HG02981 (cell line): ENCODE data around the gene SYT9.
A peak's percentile ranks its signal among the peaks of the same experiment; 100 is the strongest.

Experiments used
- ATAC-seq: cut with Tn5 transposase; IDR thresholded peaks from one replicate; pipeline ENCODE4 v1.9.1; 2021; ENCODE audit warnings: mild to moderate bottlenecking, moderate library complexity; ENCODE audit not compliant: unreplicated experiment

The SYT9 gene, protein sequence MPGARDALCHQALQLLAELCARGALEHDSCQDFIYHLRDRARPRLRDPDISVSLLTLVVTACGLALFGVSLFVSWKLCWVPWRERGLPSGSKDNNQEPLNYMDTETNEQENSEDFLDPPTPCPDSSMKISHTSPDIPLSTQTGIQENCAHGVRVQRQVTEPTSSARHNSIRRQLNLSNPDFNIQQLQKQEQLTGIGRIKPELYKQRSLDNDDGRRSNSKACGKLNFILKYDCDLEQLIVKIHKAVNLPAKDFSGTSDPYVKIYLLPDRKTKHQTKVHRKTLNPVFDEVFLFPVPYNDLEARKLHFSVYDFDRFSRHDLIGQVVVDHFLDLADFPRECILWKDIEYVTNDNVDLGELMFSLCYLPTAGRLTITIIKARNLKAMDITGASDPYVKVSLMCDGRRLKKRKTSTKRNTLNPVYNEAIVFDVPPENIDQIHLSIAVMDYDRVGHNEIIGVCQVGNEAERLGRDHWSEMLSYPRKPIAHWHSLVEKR

DNA sequence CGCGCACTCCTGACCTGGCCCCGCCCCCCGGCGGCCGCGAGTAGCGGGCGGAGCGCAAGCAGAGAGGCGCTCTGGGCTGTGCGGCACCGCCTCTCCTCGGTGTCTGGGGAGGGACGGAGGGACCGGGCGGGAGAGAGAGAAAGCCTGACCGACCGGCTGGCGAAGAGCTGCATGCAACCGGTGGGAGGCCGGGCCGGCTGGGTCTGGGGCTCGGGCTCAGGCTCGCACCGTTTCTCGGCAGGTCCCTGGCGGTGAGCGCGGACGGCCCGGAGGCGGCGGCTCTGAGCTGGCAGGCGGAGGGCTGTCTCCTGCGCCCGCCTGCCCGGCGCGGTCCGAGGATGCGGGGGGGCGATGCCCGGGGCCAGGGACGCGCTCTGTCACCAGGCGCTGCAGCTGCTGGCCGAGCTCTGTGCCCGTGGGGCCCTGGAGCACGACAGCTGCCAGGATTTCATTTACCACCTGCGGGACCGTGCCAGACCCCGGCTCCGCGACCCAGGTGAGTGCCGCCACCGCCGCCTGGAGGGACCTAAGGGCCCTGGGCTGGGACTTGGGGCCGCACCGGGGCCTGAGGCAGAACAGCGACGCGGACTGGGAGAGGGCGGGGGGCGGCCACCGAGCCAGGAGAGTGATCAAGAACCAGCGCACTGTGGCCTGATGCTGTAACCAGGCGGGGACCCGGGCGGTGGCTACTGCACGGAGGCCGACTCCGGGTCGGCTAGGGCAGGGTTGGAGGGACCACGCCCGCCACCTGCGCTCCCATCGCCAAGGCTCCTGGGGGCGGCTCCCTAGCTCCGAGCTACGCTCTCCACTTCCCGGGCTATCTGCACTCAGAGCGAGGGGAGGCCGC lies at the start of gene SYT9:
Gene SYT9 (plus strand): TSS at position 69 of the 847 bp plus-strand sequence. CDS start 283 bp downstream, at position 352.
- ATAC-seq: peak; percentile 60

GRCh38 chr11:7202412-7202811 lies 49.3 kb upstream of the SYT9 start:
- ATAC-seq: no peak

DNA sequence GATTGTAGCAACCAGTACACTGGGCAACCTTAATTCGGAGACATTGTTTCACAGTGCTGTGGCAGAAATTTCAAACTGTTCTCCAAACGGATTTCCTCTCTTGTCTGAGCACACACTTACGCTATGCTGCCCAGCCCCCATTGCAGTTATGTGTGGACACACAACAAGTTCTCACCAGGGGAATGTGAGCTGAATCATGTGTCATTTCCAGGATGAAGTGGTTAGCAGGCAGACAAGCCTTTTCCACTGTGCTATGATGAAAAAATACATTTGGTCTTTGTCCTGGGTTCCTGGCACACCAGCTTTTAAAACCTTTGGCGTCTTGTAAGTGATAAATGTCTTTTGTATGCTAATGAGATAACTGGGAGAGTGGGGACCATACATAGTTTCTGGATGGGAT lies 46.9 kb upstream of the SYT9 start:
- no peak for ATAC-seq

DNA sequence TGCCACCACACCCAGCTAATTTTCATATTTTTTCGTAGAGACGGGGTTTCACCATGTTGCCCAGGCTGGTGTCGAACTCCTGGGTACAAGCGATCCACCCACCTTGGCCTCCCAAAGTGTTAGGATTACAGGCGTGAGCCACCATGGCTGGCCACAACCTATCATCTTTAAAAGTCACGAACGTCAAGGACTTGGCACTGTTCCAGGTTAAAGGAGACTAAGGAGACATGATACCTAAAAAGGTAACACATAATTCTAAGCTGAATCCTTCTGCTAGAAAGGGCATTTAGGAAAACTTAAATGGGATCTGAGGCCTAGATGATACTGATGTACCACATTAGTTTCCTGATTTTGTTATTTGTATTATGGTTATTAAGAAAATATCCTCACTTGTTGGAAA lies 43.3 kb upstream of the SYT9 start:
- no peak for ATAC-seq

GRCh38 chr11:7219491-7219890 lies 32.2 kb upstream of the SYT9 start:
- ATAC-seq: no peak

DNA sequence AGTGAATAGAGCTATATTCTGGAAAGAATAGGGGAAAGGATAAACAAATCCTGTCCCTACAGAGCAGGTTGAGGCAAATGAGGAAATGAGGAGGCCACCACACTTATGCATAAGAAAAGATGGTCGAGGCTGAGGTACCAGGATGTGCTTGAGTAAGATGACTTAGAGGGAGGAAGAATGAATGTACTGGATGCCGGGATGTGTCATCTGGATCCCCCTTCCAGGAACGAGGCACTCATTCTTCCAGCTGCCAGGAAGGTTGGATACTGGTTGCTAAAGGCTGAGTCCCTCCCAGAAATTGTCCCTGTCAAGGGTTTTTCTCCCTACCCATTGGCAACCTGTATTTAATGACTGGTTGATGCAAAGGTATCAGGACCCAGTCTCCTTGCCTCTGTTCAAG lies 31.1 kb upstream of the SYT9 start:
- ATAC-seq: no peak

GRCh38 chr11:7222619-7223018 lies 29.1 kb upstream of the SYT9 start:
- ATAC-seq: no peak

GRCh38 chr11:7239877-7240276 lies 11.8 kb upstream of the SYT9 start:
- ATAC-seq: no peak

DNA sequence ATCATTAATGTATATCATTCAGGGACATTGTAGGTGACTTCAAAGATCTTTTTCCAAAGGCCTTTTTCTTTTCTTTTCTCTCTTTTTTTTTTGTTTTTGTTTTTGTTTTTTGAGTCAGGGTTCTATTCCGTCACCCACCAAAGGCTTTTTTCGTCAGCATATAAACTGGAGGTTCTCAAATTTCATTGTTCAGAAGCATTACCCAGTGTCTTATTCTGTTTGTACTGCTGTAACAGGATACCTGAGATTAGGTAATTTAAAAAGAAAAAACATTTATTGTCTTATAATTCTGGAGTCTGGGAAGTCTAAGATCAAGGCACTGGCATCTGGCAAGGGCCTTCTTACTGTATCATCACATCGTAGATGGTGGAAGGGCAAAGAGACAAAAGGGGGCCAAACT lies 6.4 kb upstream of the SYT9 start:
- no peak for ATAC-seq

GRCh38 chr11:7246179-7246578 lies 5.5 kb upstream of the SYT9 start:
- ATAC-seq: no peak

GRCh38 chr11:7250166-7250565 lies 1.5 kb upstream of the SYT9 start:
- ATAC-seq: no peak

DNA sequence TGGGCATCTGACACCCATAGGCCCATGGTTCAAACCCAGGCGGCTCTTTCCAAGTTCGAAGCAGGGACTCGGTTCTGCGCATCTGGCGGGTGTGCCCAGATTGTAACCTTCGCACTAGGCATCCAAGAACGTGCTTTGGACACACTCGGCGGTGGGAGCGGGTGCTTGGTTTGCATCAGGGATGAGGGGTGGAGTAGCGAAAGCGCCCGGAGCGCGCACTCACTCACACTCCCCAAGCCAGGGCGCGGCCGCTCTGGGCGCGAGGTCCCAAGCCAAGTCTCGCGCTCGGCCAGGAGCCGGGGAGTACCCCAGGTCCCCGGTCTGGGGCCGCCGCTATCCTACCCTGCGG lies 243 bp upstream of the SYT9 start:
- no peak for ATAC-seq

GRCh38 chr11:7252683-7253213 lies 1.0 kb downstream of the SYT9 start:
- no peak for ATAC-seq

- no peak for ATAC-seq
Observed at GRCh38 chr11:7253800-7254199, 2.1 kb downstream of the SYT9 start.

DNA sequence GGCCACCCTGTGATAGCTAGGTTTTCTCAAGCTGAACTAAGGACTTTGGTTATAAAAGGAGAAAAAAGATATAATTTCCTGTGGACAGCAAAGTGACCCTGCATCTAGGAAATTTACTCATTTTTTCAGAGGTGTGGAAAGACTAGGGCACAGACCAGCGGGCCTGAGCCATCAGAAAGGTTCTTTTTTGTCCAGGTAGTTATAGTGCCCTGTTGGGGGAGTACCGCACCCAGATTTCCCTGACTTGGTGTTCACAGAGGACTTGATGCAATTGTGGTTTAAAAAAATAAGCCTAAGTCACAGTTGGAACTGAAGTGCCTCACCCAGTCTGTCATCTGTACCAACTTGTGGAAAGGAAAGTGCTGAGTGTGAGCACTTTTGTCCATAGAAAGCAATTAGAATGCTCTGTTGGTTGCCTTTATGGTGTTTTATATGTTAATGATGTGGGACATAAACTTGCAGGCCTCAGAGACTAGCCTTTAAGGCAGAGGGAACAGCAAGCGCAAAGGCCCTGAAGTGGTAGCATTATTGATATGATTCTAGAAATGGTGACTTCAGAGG lies 3.1 kb downstream of the SYT9 start:
- no peak for ATAC-seq

DNA sequence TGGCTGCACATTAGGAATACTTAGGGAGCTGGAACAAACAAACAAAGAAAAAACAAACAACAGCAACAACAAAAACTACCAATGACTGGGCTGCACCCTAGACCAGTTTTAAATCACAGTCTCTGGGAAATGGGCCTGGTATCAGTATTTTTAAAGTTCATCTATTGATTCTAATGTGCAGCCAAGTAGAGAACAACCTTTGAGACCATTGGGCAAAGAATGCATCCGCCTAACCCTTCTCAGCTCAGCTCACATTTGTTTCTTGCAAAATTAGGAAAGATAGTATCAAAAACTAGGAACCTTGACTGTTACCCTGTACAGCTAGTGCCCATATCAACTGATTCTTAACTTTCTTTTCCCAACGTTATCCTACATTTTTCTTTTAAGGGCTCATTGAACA lies 5.2 kb downstream of the SYT9 start:
- no peak for ATAC-seq

- no peak for ATAC-seq
Observed at GRCh38 chr11:7257724-7258123, 6.0 kb downstream of the SYT9 start.

DNA sequence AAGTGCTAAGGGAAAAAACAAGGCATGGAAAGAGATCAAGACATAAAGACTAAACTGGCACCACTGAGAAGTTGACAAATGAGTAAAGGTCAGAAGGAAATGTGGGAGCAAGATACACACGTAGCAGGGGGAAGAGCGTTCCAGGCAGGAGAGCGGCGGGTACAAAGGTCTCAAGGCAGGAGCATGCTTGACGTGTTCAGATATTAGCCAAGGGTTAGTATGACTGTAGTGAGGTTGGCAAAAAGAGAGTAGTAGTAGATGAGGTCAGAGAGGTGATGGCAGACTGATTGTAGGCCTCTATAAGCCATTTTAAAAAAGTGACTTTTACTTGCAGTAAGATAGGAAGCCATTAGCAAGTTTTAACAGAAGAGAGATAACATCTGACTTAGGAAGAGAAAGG lies 9.9 kb downstream of the SYT9 start:
- no peak for ATAC-seq

- no peak for ATAC-seq
Observed at GRCh38 chr11:7262672-7263071, 11.0 kb downstream of the SYT9 start.

GRCh38 chr11:7263842-7264241 lies 12.1 kb downstream of the SYT9 start:
- ATAC-seq: no peak

- ATAC-seq: no peak
Observed at GRCh38 chr11:7268758-7269157, 17.1 kb downstream of the SYT9 start.
